ENCODE measurements around the gene DNAJC15. TPM values are rescaled to one million over a fixed set of nuclear protein-coding genes. Genes with fewer than 3 reads are reported as not detected.

DNAJC15 gene
- polyA plus RNA-seq, 3 donors, result 8.3 to 31.1 (median 22.0) TPM

- no peaks in the 10 kb centered on the region for H3K9me3 ChIP-seq (replicated peaks in 1 of 2; ENCODE audit: control insufficient read depth in 1 of 2, insufficient read depth in 1 of 2, low read length in 2 of 2)
- no peak overlapping the region for H3K27ac Mint-ChIP-seq
- no peak for DNase-seq
- H3K4me3 ChIP-seq (replicated peaks in 1 of 3; ENCODE audit: low read depth in 2 of 3, low read length in 3 of 3), result no peak overlapping the region
- peaks cover 3 to 30% of the 10 kb centered on the region in 2 donors for H3K36me3 ChIP-seq (replicated peaks in 1 of 2; ENCODE audit: control insufficient read depth in 1 of 2, insufficient read depth in 2 of 2, low read length in 2 of 2)
- H3K4me1 Mint-ChIP-seq, result no peaks in the 10 kb centered on the region
- H3K4me1 ChIP-seq (ENCODE audit: control insufficient read depth in 1 of 2, insufficient read depth in 2 of 2, low read length in 2 of 2), result no peaks in the 10 kb centered on the region
- H3K27ac ChIP-seq (ENCODE audit: low read depth in 1 of 2, low read length in 2 of 2), result no peak overlapping the region
- intact Hi-C loops (cut with micrococcal nuclease), result no loop called here
- WGBS (ENCODE audit: insufficient coverage), result no CpG with 5 or more reads among the region's 2 CpGs
- H3K27me3 Mint-ChIP-seq (ENCODE audit: low read depth in 3 of 3), result peaks cover 0 to 2% (median 0%) of the 10 kb centered on the region in 3 donors
- no peaks in the 10 kb centered on the region for H4K20me1 ChIP-seq (ENCODE audit: insufficient read depth, low read length)
- H3K4me2 ChIP-seq (replicated peaks; ENCODE audit: extremely low read depth, low read length, poor library complexity, severe bottlenecking), result no peak overlapping the region
- H3K79me2 ChIP-seq (ENCODE audit: insufficient read depth, low read length), result no peaks in the 10 kb centered on the region
- no peak overlapping the region for H3K4me3 Mint-ChIP-seq
- no peak overlapping the region for H3K9ac ChIP-seq (ENCODE audit: insufficient read depth, low read length, poor library complexity, severe bottlenecking)
- no peaks in the 10 kb centered on the region for H3K9me3 Mint-ChIP-seq
- TF ChIP-seq, protein P1, sequence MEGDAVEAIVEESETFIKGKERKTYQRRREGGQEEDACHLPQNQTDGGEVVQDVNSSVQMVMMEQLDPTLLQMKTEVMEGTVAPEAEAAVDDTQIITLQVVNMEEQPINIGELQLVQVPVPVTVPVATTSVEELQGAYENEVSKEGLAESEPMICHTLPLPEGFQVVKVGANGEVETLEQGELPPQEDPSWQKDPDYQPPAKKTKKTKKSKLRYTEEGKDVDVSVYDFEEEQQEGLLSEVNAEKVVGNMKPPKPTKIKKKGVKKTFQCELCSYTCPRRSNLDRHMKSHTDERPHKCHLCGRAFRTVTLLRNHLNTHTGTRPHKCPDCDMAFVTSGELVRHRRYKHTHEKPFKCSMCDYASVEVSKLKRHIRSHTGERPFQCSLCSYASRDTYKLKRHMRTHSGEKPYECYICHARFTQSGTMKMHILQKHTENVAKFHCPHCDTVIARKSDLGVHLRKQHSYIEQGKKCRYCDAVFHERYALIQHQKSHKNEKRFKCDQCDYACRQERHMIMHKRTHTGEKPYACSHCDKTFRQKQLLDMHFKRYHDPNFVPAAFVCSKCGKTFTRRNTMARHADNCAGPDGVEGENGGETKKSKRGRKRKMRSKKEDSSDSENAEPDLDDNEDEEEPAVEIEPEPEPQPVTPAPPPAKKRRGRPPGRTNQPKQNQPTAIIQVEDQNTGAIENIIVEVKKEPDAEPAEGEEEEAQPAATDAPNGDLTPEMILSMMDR (IDR thresholded peaks at IDR 0.05), result no peak
- peaks cover 25 to 27% of the 10 kb centered on the region in 2 donors for H3K36me3 Mint-ChIP-seq
- no peaks in the 10 kb centered on the region for H3K27me3 ChIP-seq (ENCODE audit: control insufficient read depth in 2 of 2, insufficient read depth in 2 of 2, low read length in 2 of 2)
- no peak overlapping the region for H2AFZ ChIP-seq (ENCODE audit: insufficient read depth, low read depth, low read length, poor library complexity, severe bottlenecking)
These were observed 84.4 kb downstream of the DNAJC15 start for GRCh38 chr13:43107780-43108179.

DNA sequence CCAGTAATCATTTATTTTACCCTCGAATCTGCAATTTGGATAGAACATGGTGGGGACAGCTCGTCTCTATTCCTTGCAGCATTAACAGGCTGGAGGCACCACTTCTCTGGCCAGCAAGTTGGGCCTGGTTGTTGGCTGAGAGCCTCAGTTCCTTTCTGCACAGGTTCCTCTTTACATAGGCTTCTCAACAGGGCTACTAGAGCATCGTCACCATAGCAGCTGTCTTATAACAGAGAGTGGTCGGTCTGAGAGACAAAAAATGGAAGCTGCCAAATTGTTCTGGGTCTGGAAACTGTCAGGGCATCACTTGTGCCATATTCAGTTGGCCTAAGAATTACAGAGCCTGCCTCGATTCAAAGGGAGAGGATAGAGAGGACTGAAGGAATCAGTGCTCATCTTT, 86.7 kb downstream of the DNAJC15 start:
- 97% methylated on average over 3 of the region's 5 CpGs for WGBS (ENCODE audit: insufficient coverage)
- no peaks in the 10 kb centered on the region for H3K9me3 Mint-ChIP-seq
- Histone ChIP-seq H2AFZ (ENCODE audit: insufficient read depth, low read depth, low read length, poor library complexity, severe bottlenecking) (no peak overlapping the region), H3K9ac (ENCODE audit: insufficient read depth, low read length, poor library complexity, severe bottlenecking) (no peak overlapping the region), H3K4me1 (ENCODE audit: control insufficient read depth in 1 of 2, insufficient read depth in 2 of 2, low read length in 2 of 2) (no peaks in the 10 kb centered on the region), H3K4me2 (replicated peaks; ENCODE audit: extremely low read depth, low read length, poor library complexity, severe bottlenecking) (no peak overlapping the region), H3K27me3 (ENCODE audit: control insufficient read depth in 2 of 2, insufficient read depth in 2 of 2, low read length in 2 of 2) (no peaks in the 10 kb centered on the region), H3K36me3 (replicated peaks in 1 of 2; ENCODE audit: control insufficient read depth in 1 of 2, insufficient read depth in 2 of 2, low read length in 2 of 2) (peaks cover 3 to 30% of the 10 kb centered on the region in 2 donors), H3K27ac (ENCODE audit: low read depth in 1 of 2, low read length in 2 of 2) (no peak overlapping the region), H3K9me3 (replicated peaks in 1 of 2; ENCODE audit: control insufficient read depth in 1 of 2, insufficient read depth in 1 of 2, low read length in 2 of 2) (no peaks in the 10 kb centered on the region), H3K4me3 (replicated peaks in 1 of 3; ENCODE audit: low read depth in 2 of 3, low read length in 3 of 3) (no peak overlapping the region), H3K79me2 (ENCODE audit: insufficient read depth, low read length) (no peaks in the 10 kb centered on the region), H4K20me1 (ENCODE audit: insufficient read depth, low read length) (no peaks in the 10 kb centered on the region)
- TF ChIP-seq, protein P1 (IDR thresholded peaks at IDR 0.05), result no peak
- no peaks in the 10 kb centered on the region for H3K4me1 Mint-ChIP-seq
- H3K36me3 Mint-ChIP-seq, result peaks cover 18 to 23% of the 10 kb centered on the region in 2 donors
- no peak for DNase-seq
- no peak overlapping the region for H3K4me3 Mint-ChIP-seq
- H3K27me3 Mint-ChIP-seq (ENCODE audit: low read depth in 3 of 3), result peaks cover 0 to 2% (median 2%) of the 10 kb centered on the region in 3 donors
- intact Hi-C loops (cut with micrococcal nuclease), result no loop called here
- no peak overlapping the region for H3K27ac Mint-ChIP-seq
